Muscle of leg (tissue), 11 donors: Measurements from ENCODE around the gene C19orf73. TPM values are rescaled to one million over a fixed set of nuclear protein-coding genes. Genes with fewer than 3 reads are reported as not detected.
A peak's percentile ranks its signal among the peaks of the same experiment; 100 is the strongest.
"Not testable (repeated sequence)": the region's sequence is repeated elsewhere in the genome, so short reads cannot be mapped to it uniquely, and the experiment has no call there.

Source experiments
- DNase-seq: peaks from one replicate; pipeline ENCODE4 v3.0.0; 2013
- H3K27ac ChIP-seq: one replicate; pipeline ENCODE4 v1.5.1; 2013; ENCODE audit warnings: mild to moderate bottlenecking, low read length, control low read depth
- H3K27me3 ChIP-seq: one replicate; pipeline ENCODE4 v1.6.1; 2013; ENCODE audit warnings: low read length; ENCODE audit not compliant: control insufficient read depth, insufficient read depth
- H3K36me3 ChIP-seq: one replicate; pipeline ENCODE4 v1.6.1; 2013; ENCODE audit warnings: low read length; ENCODE audit not compliant: control insufficient read depth, insufficient read depth
- H3K4me1 ChIP-seq: one replicate; pipeline ENCODE4 v1.6.1; 2013; ENCODE audit warnings: low read length; ENCODE audit not compliant: control insufficient read depth, insufficient read depth
- H3K4me3 ChIP-seq: one replicate; pipeline ENCODE4 v1.5.1; 2013; ENCODE audit warnings: low read length, control low read depth
- H3K9me3 ChIP-seq: replicated peaks from 2 replicates; pipeline ENCODE4 v1.6.1; 2013; ENCODE audit warnings: low read depth, low read length; ENCODE audit not compliant: control insufficient read depth
- WGBS: methylation state at CpG from one replicate; pipeline ENCODE4 v1.1.5; 2013; ENCODE audit warnings: missing lambda C conversion rate; ENCODE audit not compliant: insufficient coverage; 5-methylcytosine and 5-hydroxymethylcytosine counted together
- polyA plus RNA-seq, 8 donors: library from polyadenylated mRNA; unstranded; fragments of 120-200 nt; gene quantifications; one replicate each; pipeline versions ENCODE4 v1.2.1 to v1.2.3, GENCODE V29; 2013; ENCODE audit warnings: inconsistent platforms in 1 of 8, low replicate concordance in 1 of 8; ENCODE audit not compliant: insufficient read length in 8 of 8, insufficient read depth in 1 of 8
- total RNA-seq: library from RNA; stranded (reverse); fragments of 120-200 nt; gene quantifications from one replicate; pipeline ENCODE4 v1.2.4, GENCODE V29; 2013

C19orf73 gene
- total and polyA plus RNA-seq, 9 donors: 0.33 to 1.2 (median 0.69) TPM

- H3K27me3 ChIP-seq: peaks cover 4% of the 10 kb centered on the region
- no peak for DNase-seq
- H3K9me3 ChIP-seq: no peaks in the 10 kb centered on the region
- peaks cover 21% of the 10 kb centered on the region for H3K36me3 ChIP-seq
- H3K27ac ChIP-seq: peak overlapping the region; percentile 98
- 56% methylated on average over 16 of the region's 26 CpGs for WGBS
- H3K4me3 ChIP-seq: peak overlapping the region; percentile 100
- peaks cover 21% of the 10 kb centered on the region for H3K4me1 ChIP-seq
Observed at GRCh38 chr19:49084206-49085019, 34.5 kb downstream of the C19orf73 start.

GRCh38 chr19:49081273-49081672 lies 37.7 kb downstream of the C19orf73 start:
- Histone ChIP-seq H3K27ac (no peak overlapping the region), H3K27me3 (peaks cover 7% of the 10 kb centered on the region), H3K9me3 (no peaks in the 10 kb centered on the region), H3K36me3 (peaks cover under 1% of the 10 kb centered on the region), H3K4me1 (peaks cover 10% of the 10 kb centered on the region), H3K4me3 (no peak overlapping the region)
- DNase-seq: no peak
- 50% methylated on average over 1 of the region's 1 CpG for WGBS

DNA sequence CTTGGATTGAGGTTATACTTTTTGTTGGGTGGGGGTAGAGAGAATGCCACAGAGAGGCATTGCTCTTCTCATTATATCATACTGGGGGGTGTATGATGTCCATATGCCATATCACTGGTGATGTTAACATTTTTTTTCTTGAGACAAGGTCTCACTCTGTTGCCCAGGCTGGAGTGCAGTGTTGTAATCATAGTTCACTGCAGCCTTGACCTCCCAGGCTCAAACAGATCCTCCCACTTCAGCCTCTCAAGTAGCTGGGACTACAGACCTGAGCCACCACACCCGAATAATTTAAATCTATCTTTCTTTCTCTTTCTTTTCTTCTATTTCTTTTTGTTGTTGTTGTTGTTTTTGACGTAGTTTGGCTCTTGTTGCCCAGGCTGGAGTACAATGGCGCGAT lies 38.6 kb downstream of the C19orf73 start:
- no peak overlapping the region for H3K27ac ChIP-seq
- no peak overlapping the region for H3K4me3 ChIP-seq
- no peak for DNase-seq
- WGBS: no CpG with 5 or more reads among the region's 4 CpGs
- peaks cover 5% of the 10 kb centered on the region for H3K4me1 ChIP-seq
- peaks cover 7% of the 10 kb centered on the region for H3K27me3 ChIP-seq
- no peaks in the 10 kb centered on the region for H3K9me3 ChIP-seq
- H3K36me3 ChIP-seq: no peaks in the 10 kb centered on the region

GRCh38 chr19:49074869-49075268 lies 44.1 kb downstream of the C19orf73 start:
- not testable (repeated sequence) for H3K4me3 ChIP-seq, H3K27ac ChIP-seq, H3K36me3 ChIP-seq

DNA sequence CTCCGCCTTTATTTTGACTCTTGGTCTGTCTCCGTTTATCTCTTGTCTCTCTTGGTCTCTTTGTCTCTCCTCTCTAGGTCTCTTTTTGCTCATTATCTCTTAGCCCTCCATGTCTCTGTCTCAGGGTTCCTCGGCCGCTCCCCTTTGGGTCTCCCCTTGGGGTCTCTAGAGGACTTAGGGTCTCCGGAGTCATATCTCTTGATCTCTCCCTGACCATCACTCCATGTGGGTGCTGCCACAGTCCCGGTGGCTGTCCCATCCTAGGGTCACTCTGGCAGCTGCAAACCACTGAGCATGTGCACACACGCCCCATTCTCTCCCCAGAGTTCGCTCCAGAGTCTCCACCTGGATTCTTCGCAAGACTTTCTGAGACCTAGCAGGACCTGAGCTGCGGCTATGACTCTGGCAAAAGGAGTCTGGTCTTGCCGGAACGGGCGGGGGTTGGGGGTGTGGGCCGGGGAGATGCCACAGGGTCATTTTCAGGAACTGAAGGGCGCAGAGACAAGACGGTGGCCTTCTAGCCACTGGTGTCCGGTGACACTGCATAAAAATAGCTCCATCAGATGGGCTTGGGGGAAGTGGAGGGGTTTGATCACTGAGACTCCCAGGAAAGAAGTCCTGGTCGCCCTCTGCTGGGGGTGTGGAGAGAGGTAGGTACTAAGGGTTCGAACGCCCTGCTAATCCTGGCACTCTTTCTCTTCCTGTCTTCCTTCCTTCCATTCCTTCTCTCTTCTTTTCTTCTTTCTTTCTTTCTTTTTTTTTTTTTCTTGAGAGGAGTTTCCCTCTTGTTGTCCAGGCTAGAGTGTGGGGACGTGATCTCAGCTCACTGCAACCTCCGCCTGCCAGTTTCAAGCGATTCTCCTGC lies 45.2 kb downstream of the C19orf73 start:
- peak overlapping the region; percentile 21 for H3K4me3 ChIP-seq
- peaks cover 54% of the 10 kb centered on the region for H3K27me3 ChIP-seq
- no peaks in the 10 kb centered on the region for H3K36me3 ChIP-seq

More at GRCh38 chr19:49074869-49075268, 44.1 kb downstream of the C19orf73 start:
- not testable (repeated sequence) for H3K9me3 ChIP-seq
- 0% methylated on average over 1 of the region's 9 CpGs for WGBS
- Histone ChIP-seq H3K4me1 (peaks cover 11% of the 10 kb centered on the region), H3K27me3 (peaks cover 46% of the 10 kb centered on the region)
- DNase-seq: peak; percentile 63

DNA sequence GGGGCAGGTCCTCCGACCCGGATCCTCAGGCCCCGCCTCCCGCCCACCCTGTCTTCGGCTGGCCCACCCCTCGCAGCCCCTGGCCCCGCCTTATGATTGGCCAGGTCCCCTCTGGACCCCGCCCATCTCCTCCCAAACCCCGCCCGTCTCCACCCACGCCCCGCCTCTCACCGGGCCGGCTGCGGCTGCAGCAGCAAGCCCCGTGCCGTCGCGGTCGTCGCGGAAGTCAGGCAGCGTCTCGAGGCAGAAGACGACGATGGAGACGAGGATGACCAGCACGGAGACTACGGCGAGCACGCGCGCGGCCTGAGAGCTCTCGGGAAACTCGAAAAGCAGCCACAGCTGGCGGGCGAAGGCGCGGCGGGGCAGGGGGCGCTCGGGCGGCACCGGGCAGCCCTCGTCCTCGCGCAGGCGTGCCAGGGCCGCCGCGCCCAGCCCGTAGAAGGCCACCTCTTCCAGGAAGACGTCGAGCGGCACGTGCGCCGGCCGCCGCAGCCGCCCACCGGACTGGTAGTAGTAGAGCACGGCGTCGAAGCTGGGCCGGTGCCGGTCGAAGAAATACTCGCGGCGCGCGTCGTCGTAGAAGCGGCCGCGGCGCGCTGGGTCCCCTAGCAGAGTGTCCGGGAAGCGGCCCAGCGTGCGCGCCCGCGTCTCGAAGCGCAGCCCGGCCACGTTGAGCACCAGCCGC lies 46.9 kb downstream of the C19orf73 start:
- WGBS: 3% methylated on average over 93 of the region's 93 CpGs
- H3K9me3 ChIP-seq: no peaks in the 10 kb centered on the region
- DNase-seq: no peak
- H3K27ac ChIP-seq: peak overlapping the region; percentile 55
- peaks cover 15% of the 10 kb centered on the region for H3K4me1 ChIP-seq
- H3K27me3 ChIP-seq: peaks cover 64% of the 10 kb centered on the region
- peak overlapping the region; percentile 24 for H3K4me3 ChIP-seq
- H3K36me3 ChIP-seq: no peaks in the 10 kb centered on the region

More for the DNA sequence above, 45.2 kb downstream of the C19orf73 start:
- Histone ChIP-seq H3K9me3 (no peaks in the 10 kb centered on the region), H3K27ac (peak overlapping the region; percentile 87), H3K4me1 (peaks cover 11% of the 10 kb centered on the region)
- peak; percentile 65 for DNase-seq
- 61% methylated on average over 14 of the region's 23 CpGs for WGBS

GRCh38 chr19:49070416-49070815 lies 48.5 kb downstream of the C19orf73 start:
- Histone ChIP-seq H3K27ac (no peak overlapping the region), H3K9me3 (no peaks in the 10 kb centered on the region), H3K4me1 (peaks cover 27% of the 10 kb centered on the region), H3K36me3 (no peaks in the 10 kb centered on the region), H3K27me3 (peaks cover 80% of the 10 kb centered on the region), H3K4me3 (no peak overlapping the region)
- no peak for DNase-seq
- WGBS: 91% methylated on average over 21 of the region's 21 CpGs

GRCh38 chr19:49069026-49069425 lies 49.9 kb downstream of the C19orf73 start:
- no peak for DNase-seq
- H3K4me1 ChIP-seq: peaks cover 36% of the 10 kb centered on the region
- H3K27ac ChIP-seq: no peak overlapping the region
- WGBS: 80% methylated on average over 7 of the region's 9 CpGs
- no peaks in the 10 kb centered on the region for H3K36me3 ChIP-seq
- no peaks in the 10 kb centered on the region for H3K9me3 ChIP-seq
- no peak overlapping the region for H3K4me3 ChIP-seq
- peaks cover 85% of the 10 kb centered on the region for H3K27me3 ChIP-seq
